SK-MEL-5 (cell line): ENCODE measurements around the gene SETBP1. TPM values are rescaled to one million over a fixed set of nuclear protein-coding genes. Genes with fewer than 3 reads are reported as not detected.

ENCODE experiments used
- DNase-seq: peaks from one replicate; pipeline ENCODE4 v3.0.0-alpha.2; 2016; ENCODE audit warnings: low read depth, low spot score
- in situ Hi-C: cut with HindIII; loops from 2 replicates; pipeline ENCODE4 v1.10.0; 2016; ENCODE audit warnings: low sequenced_read_pairs, high pct_unique_total_duplicates, low pct_unique_long_range_greater_than_20kb
- total RNA-seq: library from RNA; depleted of rRNA; stranded (reverse); fragments of >200 nt; shearing (Covaris generic); gene quantifications from 2 replicates; pipeline ENCODE4 v1.2.3, GENCODE V29; 2014

Gene SETBP1
- total RNA-seq, 1 experiment from 2014 or later: 2.3 TPM

GRCh38 chr18:44811572-44812125 lies 131.0 kb downstream of the SETBP1 start:
- no peak for DNase-seq
- in situ Hi-C loops: no loop called here

- DNase-seq: no peak
- in situ Hi-C loops: no loop called here
Measured at GRCh38 chr18:44812426-44812825, 131.7 kb downstream of the SETBP1 start.

- in situ Hi-C loops: no loop called here
- no peak for DNase-seq
Measured at GRCh38 chr18:44813586-44813985, 132.9 kb downstream of the SETBP1 start.

- in situ Hi-C loops: no loop called here
- no peak for DNase-seq
Measured at GRCh38 chr18:44815108-44815507, 134.4 kb downstream of the SETBP1 start.

GRCh38 chr18:44816050-44816449 lies 135.4 kb downstream of the SETBP1 start:
- in situ Hi-C loops: no loop called here
- no peak for DNase-seq

- no peak for DNase-seq
- in situ Hi-C loops: no loop called here
Measured at GRCh38 chr18:44816477-44816876, 135.8 kb downstream of the SETBP1 start.

- in situ Hi-C loops: no loop called here
- DNase-seq: no peak
Measured at GRCh38 chr18:44817831-44818473, 137.3 kb downstream of the SETBP1 start.

- in situ Hi-C loops: no loop called here
- no peak for DNase-seq
Measured at GRCh38 chr18:44818668-44819403, 138.1 kb downstream of the SETBP1 start.

- in situ Hi-C loops: no loop called here
- DNase-seq: no peak
Measured at GRCh38 chr18:44819944-44820510, 139.3 kb downstream of the SETBP1 start.

GRCh38 chr18:44821924-44822323 lies 141.2 kb downstream of the SETBP1 start:
- no peak for DNase-seq
- in situ Hi-C loops: no loop called here

GRCh38 chr18:44823286-44823685 lies 142.6 kb downstream of the SETBP1 start:
- in situ Hi-C loops: no loop called here
- no peak for DNase-seq

GRCh38 chr18:44823782-44824181 lies 143.1 kb downstream of the SETBP1 start:
- DNase-seq: no peak
- in situ Hi-C loops: no loop called here

- no peak for DNase-seq
- in situ Hi-C loops: no loop called here
Measured at GRCh38 chr18:44824884-44825283, 144.2 kb downstream of the SETBP1 start.

- peak; percentile 34 for DNase-seq
- in situ Hi-C loops: no loop called here
Measured at GRCh38 chr18:44826418-44827259, 146.0 kb downstream of the SETBP1 start.

- peak; percentile 13 for DNase-seq
- in situ Hi-C loops: no loop called here
Measured at GRCh38 chr18:44828080-44828479, 147.4 kb downstream of the SETBP1 start.

GRCh38 chr18:44830581-44830980 lies 149.9 kb downstream of the SETBP1 start:
- DNase-seq: peak; percentile 30
- in situ Hi-C loops: no loop called here

- no peak for DNase-seq
- in situ Hi-C loops: no loop called here
Measured at GRCh38 chr18:44833786-44834185, 153.1 kb downstream of the SETBP1 start.
